T-helper 1 cell treated with Interleukin-12 subunit alpha and Interleukin-12 subunit beta and Interleukin-4 antibody, amounts not matched to agents 30 μg/mL and 1 μg/mL, for 36 hours (primary cell): ENCODE measurements around the gene TMEM237.
A peak's percentile ranks its signal among the peaks of the same experiment; 100 is the strongest.

Source experiments
- H3K27ac Mint-ChIP-seq: one replicate; pipeline ENCODE4 v1.8.0; 2021; ENCODE audit warnings: mild to moderate bottlenecking, mixed read lengths
- H3K27me3 Mint-ChIP-seq: one replicate; pipeline ENCODE4 v1.8.0; 2021; ENCODE audit warnings: low read depth, mixed read lengths
- H3K36me3 Mint-ChIP-seq: one replicate; pipeline ENCODE4 v1.8.0; 2021; ENCODE audit warnings: low read depth, mixed read lengths
- H3K4me1 Mint-ChIP-seq: one replicate; pipeline ENCODE4 v1.8.0; 2021; ENCODE audit warnings: low read depth, mixed read lengths
- H3K4me3 Mint-ChIP-seq: one replicate; pipeline ENCODE4 v1.8.0; 2021; ENCODE audit warnings: mild to moderate bottlenecking, moderate library complexity, mixed read lengths
- H3K9me3 Mint-ChIP-seq: one replicate; pipeline ENCODE4 v1.8.0; 2021; ENCODE audit warnings: mixed read lengths

TMEM237 gene

DNA sequence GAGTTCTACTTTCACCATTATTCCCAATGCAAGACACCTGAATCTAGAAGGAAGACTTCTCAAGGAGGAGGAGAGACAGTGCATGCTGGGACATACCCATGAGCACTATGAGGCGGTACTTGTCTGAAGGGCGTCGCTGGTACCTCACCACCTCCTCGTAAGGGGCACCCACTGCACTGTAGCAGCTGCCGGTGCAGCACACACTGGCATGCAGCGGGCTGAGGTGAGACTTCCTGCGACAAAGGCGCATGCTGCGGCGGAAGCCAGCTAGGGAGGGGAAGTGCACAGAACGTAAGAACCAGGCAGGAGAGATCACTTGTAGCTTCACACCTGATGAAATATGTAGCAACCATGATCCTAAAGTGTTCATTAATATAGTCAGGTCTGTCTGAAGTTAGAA, 12.8 kb upstream of the TMEM237 start:
- H3K4me3 Mint-ChIP-seq, result no peak overlapping the region
- no peak overlapping the region for H3K27ac Mint-ChIP-seq
- H3K27me3 Mint-ChIP-seq, result peaks cover 35% of the 10 kb centered on the region
- H3K9me3 Mint-ChIP-seq, result no peaks in the 10 kb centered on the region
- H3K36me3 Mint-ChIP-seq, result no peaks in the 10 kb centered on the region
- peaks cover 4% of the 10 kb centered on the region for H3K4me1 Mint-ChIP-seq

DNA sequence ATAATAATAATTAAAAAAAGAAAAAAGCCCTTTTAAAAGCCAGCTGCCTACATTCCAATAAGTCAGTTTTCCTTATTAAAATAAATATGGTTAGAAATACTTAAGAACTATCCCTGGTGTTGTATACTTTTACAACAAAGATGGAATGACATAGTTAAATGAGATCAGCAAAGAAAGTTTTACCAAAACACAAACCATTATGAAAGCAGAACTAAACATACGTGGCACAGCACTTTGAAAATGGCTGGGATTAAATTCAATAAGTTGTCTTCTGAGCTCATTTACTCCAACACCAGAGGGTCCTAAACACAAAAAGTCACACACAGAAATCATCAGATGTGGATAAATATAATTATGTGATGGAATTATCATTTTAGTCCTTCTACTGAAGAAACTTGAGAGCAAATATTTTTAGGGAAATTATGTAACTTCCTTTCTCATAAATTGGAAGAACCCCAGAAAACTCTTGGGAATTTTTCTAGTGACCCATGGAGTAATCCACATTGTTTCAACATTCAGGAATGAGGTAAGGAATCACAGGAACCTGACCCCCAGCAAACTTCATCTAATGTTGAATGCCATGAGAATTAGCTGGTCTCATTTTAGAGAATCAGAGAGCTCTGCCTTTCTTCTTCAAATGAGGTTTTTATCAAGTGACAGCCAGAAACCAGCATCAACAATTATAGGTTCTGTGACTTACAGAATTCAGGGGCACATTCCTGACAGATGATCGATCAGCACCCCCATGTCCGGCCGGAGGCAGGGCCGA, 11.5 kb upstream of the TMEM237 start:
- peaks cover 4% of the 10 kb centered on the region for H3K4me1 Mint-ChIP-seq
- H3K27me3 Mint-ChIP-seq, result peaks cover 39% of the 10 kb centered on the region
- no peak overlapping the region for H3K4me3 Mint-ChIP-seq
- H3K36me3 Mint-ChIP-seq, result no peaks in the 10 kb centered on the region
- no peak overlapping the region for H3K27ac Mint-ChIP-seq
- no peaks in the 10 kb centered on the region for H3K9me3 Mint-ChIP-seq

DNA sequence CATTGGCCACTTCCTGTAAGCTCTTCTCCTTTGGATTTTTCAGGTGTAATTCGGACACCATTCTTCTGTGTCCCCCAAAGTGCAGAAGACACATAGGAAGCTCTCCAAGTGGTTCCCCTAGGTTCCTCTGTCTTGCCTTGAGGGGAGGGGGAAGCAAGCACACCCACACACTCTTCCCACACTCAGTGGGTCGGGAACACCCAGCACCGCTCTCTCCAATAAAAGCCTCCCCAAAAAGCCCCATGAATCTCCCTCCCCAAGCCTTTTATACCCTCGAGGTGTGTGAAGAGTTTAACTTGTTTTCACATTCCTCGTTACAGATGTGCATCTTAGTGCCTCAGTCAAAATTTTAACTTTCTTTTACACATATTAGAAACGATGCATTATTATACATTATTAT, 9.9 kb upstream of the TMEM237 start:
- no peaks in the 10 kb centered on the region for H3K9me3 Mint-ChIP-seq
- H3K36me3 Mint-ChIP-seq, result no peaks in the 10 kb centered on the region
- H3K27ac Mint-ChIP-seq, result no peak overlapping the region
- peaks cover 4% of the 10 kb centered on the region for H3K4me1 Mint-ChIP-seq
- H3K4me3 Mint-ChIP-seq, result no peak overlapping the region
- H3K27me3 Mint-ChIP-seq, result peaks cover 39% of the 10 kb centered on the region

DNA sequence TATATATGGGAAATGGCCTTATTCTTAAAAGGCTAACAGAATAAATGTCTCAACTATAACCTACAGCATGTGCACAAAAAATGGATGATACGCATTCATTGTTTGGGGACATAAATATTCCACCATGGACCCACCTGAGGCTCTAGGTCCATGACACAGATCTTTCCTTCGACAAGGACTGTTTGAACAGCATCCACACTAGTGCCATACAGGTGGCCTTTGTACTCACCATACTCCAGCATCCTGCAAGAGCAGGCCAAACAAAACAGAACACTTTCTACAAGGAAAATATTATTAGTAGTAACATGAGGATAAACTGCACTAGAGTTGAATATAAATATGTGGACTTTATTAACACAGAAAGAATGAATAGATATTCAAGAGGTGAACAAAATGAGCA, 6.1 kb upstream of the TMEM237 start:
- no peak overlapping the region for H3K4me3 Mint-ChIP-seq
- H3K9me3 Mint-ChIP-seq, result no peaks in the 10 kb centered on the region
- H3K4me1 Mint-ChIP-seq, result peaks cover 4% of the 10 kb centered on the region
- H3K36me3 Mint-ChIP-seq, result no peaks in the 10 kb centered on the region
- no peak overlapping the region for H3K27ac Mint-ChIP-seq
- peaks cover 22% of the 10 kb centered on the region for H3K27me3 Mint-ChIP-seq

DNA sequence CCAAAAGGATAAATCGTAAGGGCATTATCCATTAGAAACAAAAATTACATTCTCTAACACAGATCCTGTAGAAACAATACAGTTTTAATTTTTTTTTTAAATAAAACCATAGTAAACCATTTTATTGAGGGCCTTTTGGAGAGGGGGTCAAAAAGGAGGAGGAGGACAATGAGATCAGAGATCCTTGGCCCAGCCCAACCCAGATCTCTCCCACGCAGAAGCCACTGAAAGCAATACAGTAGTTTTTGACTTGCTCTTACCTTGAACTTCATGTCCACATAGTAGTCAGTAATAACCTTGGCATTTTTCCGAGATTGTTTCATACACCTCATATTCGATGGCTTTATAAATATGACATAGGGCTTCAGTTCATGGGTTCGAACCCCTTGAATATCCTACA, 4.1 kb upstream of the TMEM237 start:
- peaks cover 7% of the 10 kb centered on the region for H3K27me3 Mint-ChIP-seq
- H3K36me3 Mint-ChIP-seq, result no peaks in the 10 kb centered on the region
- no peak overlapping the region for H3K4me3 Mint-ChIP-seq
- no peak overlapping the region for H3K27ac Mint-ChIP-seq
- H3K4me1 Mint-ChIP-seq, result peaks cover 4% of the 10 kb centered on the region
- no peaks in the 10 kb centered on the region for H3K9me3 Mint-ChIP-seq

DNA sequence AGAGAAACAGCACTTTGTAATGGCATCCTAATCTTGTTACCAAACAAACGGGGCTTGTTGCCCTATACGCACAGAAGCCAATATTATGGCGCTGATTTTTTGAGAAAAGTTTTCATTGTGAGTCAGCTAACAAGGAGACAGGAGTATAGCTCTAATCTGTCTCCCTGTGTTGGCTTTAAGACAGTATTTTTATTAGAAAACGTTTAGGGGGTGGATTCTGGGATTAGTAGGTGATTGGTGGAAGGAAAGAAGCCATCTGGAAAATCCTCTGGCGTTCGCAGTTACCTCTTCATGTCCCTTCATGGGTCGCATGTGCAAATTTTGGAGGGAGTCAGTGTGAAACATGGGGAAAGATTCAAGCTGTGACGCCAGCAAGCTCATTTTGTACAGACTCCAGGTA, 698 bp upstream of the TMEM237 start:
- peaks cover 1% of the 10 kb centered on the region for H3K27me3 Mint-ChIP-seq
- H3K9me3 Mint-ChIP-seq, result no peaks in the 10 kb centered on the region
- H3K36me3 Mint-ChIP-seq, result no peaks in the 10 kb centered on the region
- H3K4me1 Mint-ChIP-seq, result peaks cover 6% of the 10 kb centered on the region
- H3K4me3 Mint-ChIP-seq, result peak overlapping the region; percentile 79
- H3K27ac Mint-ChIP-seq, result no peak overlapping the region

DNA sequence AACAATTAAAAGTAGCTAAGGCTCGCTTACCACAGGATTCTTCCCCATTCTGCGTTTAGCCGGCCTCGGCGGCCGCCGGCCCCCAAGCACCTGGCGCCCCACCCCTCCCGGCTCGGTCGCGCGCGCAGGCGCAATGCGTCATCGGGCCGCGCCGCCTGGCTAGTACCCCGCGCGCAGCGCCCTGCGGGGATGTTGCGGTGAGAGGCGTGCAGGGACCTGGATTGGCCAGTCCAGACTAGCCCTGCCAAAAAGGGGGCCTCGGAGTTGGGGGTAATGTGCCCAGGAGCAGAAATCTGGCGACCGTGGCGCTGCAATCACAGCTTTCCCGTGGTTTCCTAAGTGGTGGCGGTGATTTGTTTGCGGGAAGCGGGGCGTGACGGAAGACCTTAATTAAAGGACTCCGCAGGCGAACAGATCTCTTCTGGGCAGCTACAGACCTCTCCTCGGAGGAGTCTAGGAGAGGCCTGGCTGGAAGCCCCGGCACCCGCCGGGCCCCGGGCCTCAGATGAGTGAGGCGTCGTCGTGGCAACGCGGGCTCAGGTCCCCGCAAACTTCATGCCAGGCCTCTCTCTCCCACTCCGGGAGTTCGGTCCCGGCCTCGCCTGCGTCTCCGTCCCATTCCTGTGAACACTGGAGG, 606 bp downstream of the TMEM237 start:
- Mint-ChIP-seq H3K4me3 (peak overlapping the region; percentile 86), H3K36me3 (no peaks in the 10 kb centered on the region), H3K27ac (peak overlapping the region; percentile 93), H3K27me3 (no peaks in the 10 kb centered on the region), H3K9me3 (no peaks in the 10 kb centered on the region), H3K4me1 (peaks cover 6% of the 10 kb centered on the region)

DNA sequence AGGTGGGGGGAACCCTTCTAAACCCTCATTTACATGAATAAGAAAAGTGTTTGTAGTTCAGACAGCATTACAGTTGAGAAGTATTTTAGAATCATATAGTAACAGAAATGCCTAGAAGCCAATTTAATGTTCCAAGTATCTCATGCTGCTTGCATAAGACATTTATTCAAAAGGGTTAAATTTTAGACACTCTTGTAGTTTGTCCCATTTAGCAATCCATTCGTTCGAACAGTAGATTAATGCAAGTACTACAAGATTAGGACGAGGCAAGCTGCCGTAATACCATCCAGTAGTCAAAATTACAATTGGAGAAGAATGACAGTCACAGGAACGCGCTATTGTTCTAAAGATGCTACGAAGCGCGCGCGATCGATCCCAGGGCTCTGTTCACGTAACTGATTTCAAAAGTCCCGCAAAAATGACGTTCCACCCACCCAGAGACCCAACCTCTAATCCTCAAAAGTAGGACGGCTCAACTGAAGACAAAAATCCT, 1.2 kb downstream of the TMEM237 start:
- Mint-ChIP-seq H3K36me3 (no peaks in the 10 kb centered on the region), H3K4me1 (peaks cover 6% of the 10 kb centered on the region), H3K27me3 (no peaks in the 10 kb centered on the region), H3K27ac (peak overlapping the region; percentile 93), H3K4me3 (peak overlapping the region; percentile 86), H3K9me3 (no peaks in the 10 kb centered on the region)

DNA sequence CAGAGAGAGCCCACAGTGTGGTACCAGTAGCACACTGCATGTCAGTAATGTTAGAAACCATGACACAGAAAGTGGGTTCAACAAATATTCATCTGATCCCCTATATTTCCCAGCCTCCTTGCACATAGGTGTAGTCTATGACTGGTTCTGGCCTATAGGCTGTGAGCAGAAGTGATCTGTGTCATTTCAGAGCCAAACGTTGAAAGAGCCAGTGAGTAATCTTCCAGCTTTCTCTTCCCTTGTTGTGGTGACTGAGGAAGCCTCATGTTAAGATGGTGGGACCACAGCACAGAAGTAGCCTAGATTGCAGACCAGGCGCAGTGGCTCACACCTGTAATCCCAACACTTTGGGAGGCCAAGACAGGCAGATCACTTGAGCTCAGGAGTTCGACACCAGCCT, 4.1 kb downstream of the TMEM237 start:
- no peak overlapping the region for H3K4me3 Mint-ChIP-seq
- H3K9me3 Mint-ChIP-seq, result no peaks in the 10 kb centered on the region
- peaks cover 6% of the 10 kb centered on the region for H3K4me1 Mint-ChIP-seq
- no peak overlapping the region for H3K27ac Mint-ChIP-seq
- H3K27me3 Mint-ChIP-seq, result no peaks in the 10 kb centered on the region
- peaks cover 4% of the 10 kb centered on the region for H3K36me3 Mint-ChIP-seq

DNA sequence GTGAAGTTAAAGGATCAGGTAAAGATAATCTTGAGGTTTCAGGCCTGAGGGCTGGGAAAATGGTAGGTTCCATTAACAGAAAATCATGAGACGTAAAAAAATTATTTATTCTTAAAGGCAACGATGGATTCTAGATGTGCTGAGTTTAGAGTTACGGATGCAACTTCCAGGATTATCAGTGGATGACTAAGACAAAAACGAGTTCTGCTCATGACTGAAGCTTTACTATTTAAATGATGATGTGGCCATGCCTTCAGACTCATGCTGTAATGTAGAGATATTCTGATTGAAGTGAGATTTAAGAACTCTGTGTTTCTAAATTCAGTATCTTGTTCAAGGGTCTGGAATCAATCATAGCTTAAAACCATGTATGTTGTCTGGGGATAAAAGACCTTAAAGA, 5.0 kb downstream of the TMEM237 start:
- Mint-ChIP-seq H3K27ac (no peak overlapping the region), H3K9me3 (no peaks in the 10 kb centered on the region), H3K4me1 (peaks cover 3% of the 10 kb centered on the region), H3K36me3 (peaks cover 4% of the 10 kb centered on the region), H3K4me3 (no peak overlapping the region), H3K27me3 (no peaks in the 10 kb centered on the region)

DNA sequence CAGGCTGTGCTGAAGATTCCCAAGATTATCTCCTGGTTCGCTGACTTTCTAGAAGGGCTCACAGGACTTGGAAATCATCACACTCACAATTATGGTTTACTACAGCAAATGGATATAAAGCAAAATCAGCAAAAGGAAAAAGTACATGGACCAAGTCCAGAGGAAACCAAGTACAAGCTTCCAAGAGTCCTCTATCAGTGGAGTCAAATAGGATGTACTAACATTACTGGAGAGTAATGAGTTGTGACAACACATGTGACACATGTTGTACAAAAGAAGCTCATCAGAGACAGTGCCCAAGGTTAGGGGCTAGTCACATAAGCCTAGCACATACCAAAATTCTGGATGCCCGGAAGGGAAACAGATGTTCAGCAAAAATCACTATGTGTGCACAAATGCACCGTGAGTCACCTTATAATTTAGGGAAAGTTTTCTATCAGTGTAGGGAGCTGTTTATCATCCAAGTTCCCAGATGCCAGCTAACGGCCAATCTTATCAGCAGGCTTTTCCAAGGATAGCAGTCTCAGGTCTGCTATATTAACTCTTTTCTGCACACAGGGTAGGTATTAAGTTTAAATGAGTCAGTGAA, 9.5 kb downstream of the TMEM237 start:
- H3K27me3 Mint-ChIP-seq, result no peaks in the 10 kb centered on the region

DNA sequence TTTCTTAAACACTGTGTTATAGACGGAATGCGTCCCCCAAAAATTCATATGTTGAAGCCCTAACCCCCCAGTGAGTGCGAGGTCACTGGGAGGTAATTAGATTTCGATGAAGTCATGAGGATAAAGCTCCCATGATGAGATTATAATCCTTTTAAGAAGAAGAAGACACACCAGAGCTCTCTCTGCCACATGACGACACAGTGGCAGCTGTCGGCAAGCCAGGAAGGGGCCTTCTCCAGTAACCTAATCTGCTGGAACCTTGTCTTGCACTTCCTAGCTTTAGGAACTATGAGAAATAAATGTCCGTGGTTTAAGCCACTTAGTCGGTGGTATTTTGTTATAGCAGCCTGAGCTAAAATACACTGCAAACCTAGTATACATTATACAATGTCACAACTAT, 12.3 kb downstream of the TMEM237 start:
- Mint-ChIP-seq H3K27ac (no peak overlapping the region), H3K36me3 (peaks cover 27% of the 10 kb centered on the region), H3K27me3 (no peaks in the 10 kb centered on the region), H3K9me3 (peaks cover 3% of the 10 kb centered on the region), H3K4me1 (no peaks in the 10 kb centered on the region), H3K4me3 (no peak overlapping the region)

More for the DNA sequence above, 9.5 kb downstream of the TMEM237 start:
- H3K36me3 Mint-ChIP-seq, result peaks cover 25% of the 10 kb centered on the region
- H3K9me3 Mint-ChIP-seq, result peaks cover 3% of the 10 kb centered on the region
- H3K4me1 Mint-ChIP-seq, result no peaks in the 10 kb centered on the region
- H3K4me3 Mint-ChIP-seq, result no peak overlapping the region
- no peak overlapping the region for H3K27ac Mint-ChIP-seq

DNA sequence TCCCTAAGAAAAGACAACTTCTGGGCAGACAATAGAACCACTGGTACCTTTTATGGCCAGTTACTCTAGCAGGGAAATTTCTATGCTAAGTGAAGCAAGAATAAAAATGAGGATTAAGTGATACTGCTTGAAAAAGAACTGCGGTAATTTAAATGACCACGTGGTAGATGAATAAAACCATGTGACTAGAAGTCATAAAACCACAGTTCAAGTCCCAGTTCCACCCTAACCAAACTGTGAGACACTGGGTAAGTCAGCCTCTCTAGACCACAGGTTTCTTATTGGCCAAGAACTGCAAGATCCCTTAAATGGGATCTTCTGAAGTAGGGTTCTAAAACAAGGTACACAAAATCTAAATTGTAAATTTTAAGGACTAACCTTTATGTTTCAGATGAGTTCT, 12.7 kb downstream of the TMEM237 start:
- Mint-ChIP-seq H3K36me3 (peaks cover 27% of the 10 kb centered on the region), H3K9me3 (peaks cover 3% of the 10 kb centered on the region), H3K27me3 (no peaks in the 10 kb centered on the region), H3K4me3 (no peak overlapping the region), H3K4me1 (no peaks in the 10 kb centered on the region), H3K27ac (no peak overlapping the region)

DNA sequence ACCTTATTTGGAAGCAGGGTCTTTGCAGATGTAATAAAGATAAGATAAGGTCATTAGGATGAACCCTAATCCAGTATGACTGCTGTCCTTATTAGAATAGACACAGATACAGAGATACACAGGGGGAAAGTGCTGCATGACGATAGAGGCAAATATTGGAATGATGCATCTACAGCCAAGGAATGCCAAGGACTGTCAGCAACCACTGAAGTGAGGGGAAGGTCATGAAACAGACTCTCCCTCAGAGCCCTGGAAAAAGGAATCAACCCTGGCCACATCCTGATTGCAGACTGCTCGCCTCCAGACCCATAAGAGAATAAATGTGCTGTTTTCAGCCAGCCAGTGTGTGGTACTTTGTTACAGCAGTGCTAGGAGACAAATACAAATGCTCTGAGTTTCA, 14.8 kb downstream of the TMEM237 start:
- Mint-ChIP-seq H3K36me3 (peaks cover 25% of the 10 kb centered on the region), H3K4me1 (no peaks in the 10 kb centered on the region), H3K27ac (no peak overlapping the region), H3K9me3 (peaks cover 3% of the 10 kb centered on the region), H3K4me3 (no peak overlapping the region), H3K27me3 (no peaks in the 10 kb centered on the region)
